ENCODE data around the gene GPR45. TPM values are rescaled to one million over a fixed set of nuclear protein-coding genes. Genes with fewer than 3 reads are reported as not detected.

The GPR45 gene
- total RNA-seq, 3 donors from 2014 or later = not detected

- no peak overlapping the region for H3K27ac ChIP-seq
- DNase-seq (ENCODE audit: low spot score in 2 of 2) = no peak
- no peaks in the 10 kb centered on the region for H3K27me3 ChIP-seq
- H3K4me1 ChIP-seq = no peaks in the 10 kb centered on the region
- TF ChIP-seq POLR2A (IDR thresholded peaks at IDR 0.05) (no peak), POLR2AphosphoS5 (IDR thresholded peaks at IDR 0.05) (no peak), CTCF (IDR thresholded peaks at IDR 0.05) (no peak)
- H3K36me3 ChIP-seq = no peaks in the 10 kb centered on the region
- H3K9me3 ChIP-seq = no peaks in the 10 kb centered on the region
- intact Hi-C loops (cut with DNase I; ENCODE audit: low total_unique reads) = loop anchor here (10.0 kb wide), 1 partner anchor 144 kb away; no protein-coding TSS in a partner anchor
- H3K4me3 ChIP-seq = no peak overlapping the region
These were observed 2.8 kb upstream of the GPR45 start for GRCh38 chr2:105238664-105239240.

- DNase-seq (ENCODE audit: low spot score in 2 of 2) = no peak
- Histone ChIP-seq H3K36me3 (no peaks in the 10 kb centered on the region), H3K27ac (no peak overlapping the region), H3K27me3 (no peaks in the 10 kb centered on the region), H3K4me1 (no peaks in the 10 kb centered on the region), H3K9me3 (no peaks in the 10 kb centered on the region), H3K4me3 (no peak overlapping the region)
- TF ChIP-seq POLR2A (IDR thresholded peaks at IDR 0.05) (no peak), POLR2AphosphoS5 (IDR thresholded peaks at IDR 0.05) (no peak), CTCF (IDR thresholded peaks at IDR 0.05) (no peak)
- intact Hi-C loops (cut with DNase I; ENCODE audit: low total_unique reads) = loop anchor here (10.0 kb wide), 1 partner anchor 145 kb away; no protein-coding TSS in a partner anchor
These were observed 1.6 kb upstream of the GPR45 start for GRCh38 chr2:105239924-105240323.

GRCh38 chr2:105242286-105242993 is 897 bp downstream of the GPR45 start:
- Histone ChIP-seq H3K4me1 (no peaks in the 10 kb centered on the region), H3K27ac (no peak overlapping the region), H3K36me3 (no peaks in the 10 kb centered on the region), H3K27me3 (no peaks in the 10 kb centered on the region), H3K9me3 (no peaks in the 10 kb centered on the region), H3K4me3 (no peak overlapping the region)
- no peak for DNase-seq (ENCODE audit: low spot score in 2 of 2)
- intact Hi-C loops (cut with DNase I; ENCODE audit: low total_unique reads) = no loop called here
- no peak for TF ChIP-seq CTCF (IDR thresholded peaks at IDR 0.05)
- TF ChIP-seq POLR2AphosphoS5 (IDR thresholded peaks at IDR 0.05) = no peak

- H3K9me3 ChIP-seq = no peaks in the 10 kb centered on the region
- no peaks in the 10 kb centered on the region for H3K36me3 ChIP-seq
- no peaks in the 10 kb centered on the region for H3K27me3 ChIP-seq
- no peak for DNase-seq (ENCODE audit: low spot score in 2 of 2)
- H3K4me3 ChIP-seq = no peak overlapping the region
- H3K4me1 ChIP-seq = no peaks in the 10 kb centered on the region
- intact Hi-C loops (cut with DNase I; ENCODE audit: low total_unique reads) = no loop called here
- no peak overlapping the region for H3K27ac ChIP-seq
- no peak for TF ChIP-seq POLR2A (IDR thresholded peaks at IDR 0.05)
- no peak for TF ChIP-seq POLR2AphosphoS5 (IDR thresholded peaks at IDR 0.05)
- no peak for TF ChIP-seq CTCF (IDR thresholded peaks at IDR 0.05)
These were observed 2.4 kb downstream of the GPR45 start for GRCh38 chr2:105243961-105244360.

GRCh38 chr2:105244451-105244850 is 2.9 kb downstream of the GPR45 start:
- Histone ChIP-seq H3K27me3 (no peaks in the 10 kb centered on the region), H3K36me3 (no peaks in the 10 kb centered on the region), H3K4me3 (no peak overlapping the region), H3K9me3 (no peaks in the 10 kb centered on the region), H3K27ac (no peak overlapping the region), H3K4me1 (no peaks in the 10 kb centered on the region)
- TF ChIP-seq POLR2A (IDR thresholded peaks at IDR 0.05) = no peak
- TF ChIP-seq CTCF (IDR thresholded peaks at IDR 0.05) = no peak
- no peak for TF ChIP-seq POLR2AphosphoS5 (IDR thresholded peaks at IDR 0.05)
- intact Hi-C loops (cut with DNase I; ENCODE audit: low total_unique reads) = no loop called here
- no peak for DNase-seq (ENCODE audit: low spot score in 2 of 2)

All from breast epithelium (tissue), 4 donors.